K562 (cell line): ENCODE results near the gene KRI1.

Source experiments
- CREB1 ChIP-seq, 2 experiments: sonication (generic) in 1 of 2; formaldehyde crosslinking in 1 of 2; IDR thresholded peaks; 2 replicates each; pipeline versions ENCODE4 v1.6.1 to v1.8.0; 2012 to 2022; ENCODE audit warnings: inconsistent platforms in 1 of 2, mild to moderate bottlenecking in 1 of 2, missing genetic modification reagents in 1 of 2, moderate library complexity in 1 of 2
- CTCF ChIP-seq, 3 experiments: IDR thresholded peaks in 2 of 3; conservative IDR thresholded peaks in 1 of 3; 2 replicates each; pipeline ENCODE4 v1.5.1; 2011 to 2012; ENCODE audit warnings: low read length in 3 of 3, mild to moderate bottlenecking in 3 of 3, control low read depth in 2 of 3, improper control_type of control experiment in 1 of 3, inconsistent platforms in 1 of 3, low read depth in 1 of 3, mixed read lengths in 1 of 3, moderate library complexity in 1 of 3; ENCODE audit not compliant: insufficient read depth in 2 of 3
- KDM1A ChIP-seq, 2 experiments: fragments of 450-650 bp; IDR thresholded peaks; 2 replicates each; pipeline ENCODE4 v1.6.1; 2016; ENCODE audit warnings: mild to moderate bottlenecking in 2 of 2
- KDM2B ChIP-seq: fragments of 250-450 bp; sonication (Bioruptor Pico); IDR thresholded peaks from 2 replicates; pipeline ENCODE4 v1.8.0; 2021; ENCODE audit warnings: mild to moderate bottlenecking, moderate library complexity
- POLR2A ChIP-seq: fragments of 450-650 bp; conservative IDR thresholded peaks from 2 replicates; pipeline ENCODE4 v1.6.1; 2016
- PTBP1 ChIP-seq: fragments of 200-400 bp; formaldehyde crosslinking; IDR thresholded peaks from 2 replicates; pipeline ENCODE4 v1.6.1; 2017; ENCODE audit warnings: low read depth, low read length
- RBFOX2 ChIP-seq: fragments of 200-400 bp; formaldehyde crosslinking; IDR thresholded peaks from 2 replicates; pipeline ENCODE4 v1.6.1; 2017; ENCODE audit warnings: low read depth, mild to moderate bottlenecking, low read length, moderate library complexity

DNA sequence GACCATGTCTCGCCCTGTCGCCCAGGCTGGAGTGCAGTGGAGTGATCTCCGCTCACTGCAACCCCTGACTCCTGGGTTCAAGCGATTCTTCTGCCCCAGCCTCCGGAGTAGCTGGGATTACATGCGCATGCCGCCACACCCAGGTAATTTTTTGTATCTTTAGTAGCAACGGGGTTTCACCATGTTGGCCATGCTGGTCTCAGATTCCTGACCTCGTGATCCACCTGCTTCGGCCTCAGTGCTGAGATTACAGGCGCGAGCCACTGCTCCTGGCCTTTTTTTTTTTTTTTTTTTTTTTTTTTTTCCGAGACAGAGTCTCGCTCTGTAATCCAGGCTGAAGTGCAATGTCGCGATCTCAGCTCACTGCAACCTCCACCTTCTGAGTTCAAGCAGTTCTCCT, 57.8 kb downstream of the KRI1 start:
- TF ChIP-seq CTCF (IDR thresholded peaks at IDR 0.05 in 2 of 3, conservative IDR thresholded peaks at IDR 0.05 in 1 of 3; ENCODE audit: insufficient read depth in 2 of 3, low read depth in 1 of 3, low read length in 3 of 3) (no peak), KDM1A (IDR thresholded peaks at IDR 0.05) (0 out of 4 replicates have a peak, but pooled peaks of 1 of the 2 experiments have one; percentile 14), KDM2B (CRISPR knock-in tag) (no peak), CREB1 (IDR thresholded peaks at IDR 0.05) (no peak), CREB1 (CRISPR knock-in tag; IDR thresholded peaks at IDR 0.05) (no peak), POLR2A (no peak), RBFOX2 (no peak), PTBP1 (no peak)
